ENCODE measurements around the gene STK4. TPM values are rescaled to one million over a fixed set of nuclear protein-coding genes. Genes with fewer than 3 reads are reported as not detected.

Gene STK4
- polyA plus RNA-seq, 3 donors: 15.6 to 17.5 (median 17.0) TPM

DNA sequence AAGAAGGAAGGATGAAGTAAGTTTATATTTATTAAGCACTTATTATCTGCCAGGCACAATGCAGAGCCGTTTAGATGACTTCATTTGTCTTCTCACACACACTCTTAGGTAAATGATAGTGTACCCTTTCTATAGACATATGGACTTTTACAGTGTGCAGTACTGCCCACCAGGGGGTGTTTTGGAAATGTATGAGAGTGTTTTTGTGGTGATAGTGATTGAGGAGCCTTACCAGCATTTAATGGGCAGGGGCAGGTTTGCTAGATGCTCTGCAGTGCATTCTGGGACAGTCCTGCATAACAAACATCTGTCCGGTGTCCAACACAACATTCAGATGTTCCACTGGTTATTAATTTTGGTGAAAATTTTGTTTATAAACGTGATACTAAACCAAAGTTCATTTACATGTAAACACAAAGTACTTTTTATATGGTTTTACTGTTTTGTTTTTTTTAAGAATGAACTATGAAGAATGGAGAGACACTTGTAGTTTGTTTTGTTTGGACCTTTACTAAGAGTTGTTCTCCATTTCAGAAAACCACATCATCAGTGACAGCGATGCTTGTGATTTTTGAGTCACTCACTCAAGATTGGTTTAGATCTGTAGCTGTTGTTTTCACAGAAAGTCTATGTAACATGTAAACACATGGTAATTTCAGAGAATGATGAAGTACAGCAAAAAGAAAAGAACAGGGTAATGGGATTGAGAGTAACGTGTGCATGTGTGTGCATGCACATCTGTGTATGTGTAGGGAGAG lies 114.7 kb downstream of the STK4 start:
- DNase-seq (ENCODE audit: low read depth in 3 of 3, low spot score in 2 of 3): no peak

DNA sequence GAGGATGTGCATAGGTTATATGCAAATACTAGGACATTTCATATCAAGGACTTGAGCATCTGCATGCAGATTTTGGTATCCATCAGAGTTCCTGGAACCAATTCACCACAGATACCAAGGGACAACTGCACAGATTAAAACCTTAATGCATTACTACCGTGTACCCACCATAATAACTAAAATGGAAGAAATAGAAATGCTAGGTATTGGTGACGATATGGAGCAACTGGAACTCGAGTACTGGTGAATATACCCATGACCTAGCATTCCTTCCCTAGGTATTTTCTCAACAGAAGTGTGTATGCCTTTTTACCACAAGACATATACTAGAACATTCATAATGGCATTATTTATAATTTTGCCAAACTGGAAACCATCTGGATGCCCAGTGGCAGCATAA lies 116.2 kb downstream of the STK4 start:
- DNase-seq (ENCODE audit: low read depth in 3 of 3, low spot score in 2 of 3): no peak

- DNase-seq (ENCODE audit: low read depth in 3 of 3, low spot score in 2 of 3): no peak
Measured at GRCh38 chr20:45083127-45083526, 116.8 kb downstream of the STK4 start.

DNA sequence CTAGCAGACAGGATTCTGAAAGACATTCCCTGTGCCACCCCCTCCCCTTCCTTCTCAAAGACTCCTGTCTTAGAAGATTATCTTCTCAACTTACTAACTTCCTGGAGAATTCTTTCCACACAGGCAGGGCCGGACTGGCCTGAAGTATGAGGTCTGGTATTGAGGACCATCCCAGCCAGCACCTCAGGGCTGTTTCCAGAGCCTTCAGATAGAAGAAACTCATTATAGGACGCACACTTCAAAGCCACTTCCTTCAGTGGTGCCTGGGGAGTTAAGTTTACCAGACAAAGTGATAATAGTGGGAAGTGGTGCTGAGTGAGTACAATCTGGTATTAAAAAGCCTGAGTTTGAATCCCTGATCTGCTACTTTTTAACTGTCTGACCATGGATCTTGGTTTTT lies 119.0 kb downstream of the STK4 start:
- DNase-seq (ENCODE audit: low read depth in 3 of 3, low spot score in 2 of 3): no peak

- DNase-seq (ENCODE audit: low read depth in 3 of 3, low spot score in 2 of 3): no peak
Measured at GRCh38 chr20:45085867-45086266, 119.6 kb downstream of the STK4 start.

- no peak for DNase-seq (ENCODE audit: low read depth in 3 of 3, low spot score in 2 of 3)
Measured at GRCh38 chr20:45087097-45087790, 120.9 kb downstream of the STK4 start.

DNA sequence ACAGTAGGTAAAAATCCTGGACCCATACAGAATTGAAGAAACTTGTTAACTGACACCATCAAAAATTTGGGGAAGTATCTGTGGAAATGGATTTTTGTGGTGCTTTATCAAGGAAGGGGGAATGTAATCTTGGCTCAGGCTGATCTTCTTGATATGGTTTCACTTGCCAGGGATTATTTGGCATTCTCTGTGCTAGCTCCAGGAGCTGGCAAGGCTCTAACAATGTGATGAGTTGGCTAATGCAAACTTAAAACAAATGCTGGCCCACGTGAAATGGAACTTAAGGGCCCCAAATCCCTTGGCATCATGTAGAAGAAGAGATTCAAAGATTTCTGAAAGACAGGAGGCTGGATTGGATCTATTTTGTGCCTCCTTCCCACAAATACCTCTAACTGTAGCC lies 121.5 kb downstream of the STK4 start:
- no peak for DNase-seq (ENCODE audit: low read depth in 3 of 3, low spot score in 2 of 3)

GRCh38 chr20:45088247-45088646 lies 121.9 kb downstream of the STK4 start:
- DNase-seq (ENCODE audit: low read depth in 3 of 3, low spot score in 2 of 3): no peak

DNA sequence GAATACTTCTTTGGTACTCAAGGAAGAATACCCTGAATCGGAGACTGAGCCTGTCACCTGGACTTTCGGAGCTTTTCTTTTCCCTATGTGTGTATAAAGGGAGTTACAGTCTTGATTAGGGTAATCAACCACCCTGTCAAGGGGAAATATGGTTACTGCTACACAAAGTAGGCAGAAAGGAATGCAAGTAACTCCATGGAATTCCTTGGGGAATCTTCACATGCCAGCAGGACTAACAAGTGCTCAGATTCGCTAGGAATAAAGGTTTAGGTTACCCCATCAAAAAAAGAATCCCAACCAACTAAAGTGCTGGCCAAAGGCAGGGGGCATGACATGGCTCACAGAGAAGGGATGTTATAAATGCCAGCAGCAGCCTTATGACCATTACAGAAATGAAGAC lies 124.2 kb downstream of the STK4 start:
- DNase-seq (ENCODE audit: low read depth in 3 of 3, low spot score in 2 of 3): no peak

DNA sequence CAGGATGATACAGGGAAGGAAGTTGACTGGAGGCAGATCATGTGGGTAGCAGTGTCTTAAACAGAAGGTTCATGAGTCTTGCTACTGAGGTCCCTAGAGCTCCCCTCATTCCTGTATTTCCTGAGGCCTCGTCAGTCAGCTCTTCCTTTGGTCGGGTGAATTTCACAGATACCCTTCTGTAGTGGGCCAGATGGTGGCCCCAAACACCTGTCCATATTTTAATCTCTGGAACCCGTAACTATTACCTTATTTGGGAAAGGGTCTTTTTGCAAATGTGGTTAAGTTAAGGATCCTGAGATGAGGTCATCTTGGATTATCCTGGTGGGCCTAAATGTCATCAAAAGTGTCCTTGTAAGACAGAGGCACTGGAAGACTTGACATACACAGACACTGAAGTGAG lies 125.1 kb downstream of the STK4 start:
- no peak for DNase-seq (ENCODE audit: low read depth in 3 of 3, low spot score in 2 of 3)

GRCh38 chr20:45092898-45093297 lies 126.6 kb downstream of the STK4 start:
- DNase-seq (ENCODE audit: low read depth in 3 of 3, low spot score in 2 of 3): no peak

GRCh38 chr20:45094201-45094600 lies 127.9 kb downstream of the STK4 start:
- DNase-seq (ENCODE audit: low read depth in 3 of 3, low spot score in 2 of 3): no peak

GRCh38 chr20:45094864-45095574 lies 128.7 kb downstream of the STK4 start:
- DNase-seq (ENCODE audit: low read depth in 3 of 3, low spot score in 2 of 3): no peak

GRCh38 chr20:45095805-45096238 lies 129.5 kb downstream of the STK4 start:
- no peak for DNase-seq (ENCODE audit: low read depth in 3 of 3, low spot score in 2 of 3)

DNA sequence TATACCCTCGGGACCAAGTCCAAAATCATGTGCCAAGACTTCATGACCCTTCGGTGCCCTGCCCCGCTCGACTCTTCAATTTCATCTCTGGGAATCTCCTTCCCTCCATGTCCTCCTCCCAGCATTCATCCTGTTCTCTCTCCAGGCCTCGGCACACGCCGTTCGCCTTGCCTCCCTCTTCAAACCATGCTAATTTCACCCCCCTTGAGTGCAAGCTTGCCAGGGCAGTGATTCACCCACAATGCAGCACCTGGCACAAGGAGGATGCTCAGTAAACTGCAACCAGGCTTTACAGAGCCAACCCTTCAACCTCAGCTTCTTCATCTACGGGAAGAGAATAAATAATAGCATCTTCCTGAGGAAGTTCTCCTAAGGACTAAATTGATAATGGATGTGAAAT lies 130.5 kb downstream of the STK4 start:
- DNase-seq (ENCODE audit: low read depth in 3 of 3, low spot score in 2 of 3): no peak

GRCh38 chr20:45097485-45098102 lies 131.3 kb downstream of the STK4 start:
- no peak for DNase-seq (ENCODE audit: low read depth in 3 of 3, low spot score in 2 of 3)

DNA sequence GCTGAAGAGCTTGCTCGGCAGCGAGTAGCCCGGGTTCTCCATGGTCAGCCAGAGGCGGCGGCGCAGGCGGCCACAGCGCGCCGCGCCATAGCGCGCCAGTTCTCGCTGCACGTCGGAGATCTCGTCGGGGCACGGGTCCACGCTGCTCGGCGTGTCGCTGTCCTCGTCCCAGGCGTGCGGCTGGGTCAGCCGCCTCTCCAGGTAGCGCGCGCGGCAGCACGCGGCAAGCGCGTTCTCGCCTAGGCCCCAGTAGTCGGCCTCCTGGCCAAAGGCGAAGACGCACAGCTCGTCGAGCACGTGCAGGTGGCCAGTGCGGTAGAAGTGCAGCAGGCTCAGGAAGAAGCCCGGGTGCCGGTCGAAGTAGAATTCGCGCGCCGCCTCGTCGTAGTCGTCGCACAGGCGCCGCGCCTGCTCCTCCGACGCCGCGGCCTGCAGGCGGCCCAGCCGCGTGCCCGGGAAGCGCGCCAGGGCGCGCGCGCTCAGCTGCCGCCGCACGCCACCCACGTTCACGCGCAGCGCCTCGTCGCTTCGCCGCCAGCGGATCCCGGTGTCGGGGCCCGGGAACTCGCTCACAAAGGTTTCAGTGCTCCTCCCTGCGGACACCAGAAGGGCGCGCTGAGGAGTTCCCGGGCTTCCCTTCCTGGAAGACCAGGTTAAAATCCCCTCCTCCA lies 131.9 kb downstream of the STK4 start:
- no peak for DNase-seq (ENCODE audit: low read depth in 3 of 3, low spot score in 2 of 3)

DNA sequence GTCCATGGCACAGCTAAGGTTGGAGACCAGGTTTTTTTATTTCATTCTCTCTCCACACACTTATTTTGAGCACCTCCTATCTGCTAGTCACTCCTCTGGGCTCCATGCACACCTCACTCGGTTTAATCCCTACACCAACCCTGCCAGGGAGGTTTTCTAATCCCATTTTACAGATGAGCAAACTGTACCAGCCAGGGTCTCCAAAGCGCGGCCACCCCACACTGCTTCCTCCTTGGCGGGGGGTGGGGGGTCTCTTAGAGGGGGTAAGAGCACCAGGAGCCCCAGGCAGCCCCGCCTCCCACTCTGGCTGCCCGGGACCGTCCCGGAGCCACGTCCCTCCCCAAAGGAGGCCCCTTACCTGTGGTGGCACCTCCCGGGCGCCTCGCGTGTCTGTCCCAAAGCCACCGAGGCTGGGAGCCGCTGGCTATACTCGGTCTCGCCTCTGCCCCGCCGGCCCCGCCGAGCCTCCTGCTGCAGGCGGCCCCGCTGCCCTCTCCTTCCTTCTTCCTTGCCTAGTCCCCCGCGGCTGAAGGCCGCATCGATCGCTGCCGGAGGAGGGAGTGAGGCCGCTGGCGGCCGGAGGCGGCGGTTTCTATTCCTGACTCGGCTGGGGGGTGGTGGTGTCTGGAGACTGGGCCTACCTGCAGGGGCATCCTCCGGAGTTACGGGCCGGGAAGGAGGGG lies 134.4 kb downstream of the STK4 start, which contains the start of gene KCNS1:
Gene KCNS1, minus strand, starts transcription at position 565 of the 683 bp plus-strand sequence. CDS start 1,891 bp downstream, outside the sequence.
- DNase-seq (ENCODE audit: low read depth in 3 of 3, low spot score in 2 of 3): no peak

- DNase-seq (ENCODE audit: low read depth in 3 of 3, low spot score in 2 of 3): no peak
Measured at GRCh38 chr20:45101333-45101850, 135.1 kb downstream of the STK4 start.

DNA sequence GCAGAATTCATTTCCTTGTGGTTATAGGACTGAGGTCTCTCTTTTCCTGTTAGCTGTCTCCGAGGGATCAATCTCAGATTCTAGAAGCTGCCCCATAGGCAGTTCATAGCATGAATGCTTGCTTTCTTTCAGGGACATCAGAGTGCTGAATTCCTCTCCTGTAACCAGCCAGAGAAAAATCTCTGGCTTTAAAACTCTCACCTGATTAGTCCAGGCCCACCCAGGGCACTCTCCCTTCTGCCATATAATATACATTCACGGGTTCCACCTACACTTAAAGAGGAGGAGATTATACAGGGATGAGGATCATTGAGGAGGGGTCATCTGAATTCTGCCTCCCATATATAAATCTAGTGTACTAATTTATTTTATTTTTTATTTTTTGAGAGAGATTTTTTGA lies 136.8 kb downstream of the STK4 start:
- DNase-seq (ENCODE audit: low read depth in 3 of 3, low spot score in 2 of 3): no peak

All from right renal cortex interstitium (tissue), 3 donors.